ENCODE measurements around the gene ECEL1.
"Not testable (repeated sequence)": the region's sequence is repeated elsewhere in the genome, so short reads cannot be mapped to it uniquely, and the experiment has no call there.

ECEL1 gene

GRCh38 chr2:232441922-232442321, 45.7 kb downstream of the ECEL1 start:
- not testable (repeated sequence) for DNase-seq (ENCODE audit: low read depth)

GRCh38 chr2:232441147-232441651, 46.4 kb downstream of the ECEL1 start:
- no peak for DNase-seq (ENCODE audit: low read depth)

- DNase-seq (ENCODE audit: low read depth): peak; percentile 85
Measured at GRCh38 chr2:232440220-232441018, 47.2 kb downstream of the ECEL1 start.

- DNase-seq (ENCODE audit: low read depth): no peak
Measured at GRCh38 chr2:232439758-232440135, 47.9 kb downstream of the ECEL1 start.

- peak; percentile 36 for DNase-seq (ENCODE audit: low read depth)
Measured at GRCh38 chr2:232438951-232439757, 48.5 kb downstream of the ECEL1 start.

GRCh38 chr2:232438091-232438490, 49.5 kb downstream of the ECEL1 start:
- DNase-seq (ENCODE audit: low read depth): no peak

- no peak for DNase-seq (ENCODE audit: low read depth)
Measured at GRCh38 chr2:232437195-232437571, 50.5 kb downstream of the ECEL1 start.

- DNase-seq (ENCODE audit: low read depth): no peak
Measured at GRCh38 chr2:232436381-232437194, 51.0 kb downstream of the ECEL1 start.

- no peak for DNase-seq (ENCODE audit: low read depth)
Measured at GRCh38 chr2:232435805-232436204, 51.8 kb downstream of the ECEL1 start.

GRCh38 chr2:232435375-232435648, 52.3 kb downstream of the ECEL1 start:
- no peak for DNase-seq (ENCODE audit: low read depth)

- no peak for DNase-seq (ENCODE audit: low read depth)
Measured at GRCh38 chr2:232434563-232435374, 52.9 kb downstream of the ECEL1 start.

GRCh38 chr2:232434091-232434490, 53.5 kb downstream of the ECEL1 start:
- no peak for DNase-seq (ENCODE audit: low read depth)

GRCh38 chr2:232433622-232434021, 54.0 kb downstream of the ECEL1 start:
- not testable (repeated sequence) for DNase-seq (ENCODE audit: low read depth)

GRCh38 chr2:232432598-232433184, 54.9 kb downstream of the ECEL1 start:
- no peak for DNase-seq (ENCODE audit: low read depth)

- no peak for DNase-seq (ENCODE audit: low read depth)
Measured at GRCh38 chr2:232431705-232432590, 55.7 kb downstream of the ECEL1 start.

All from activated T-cell treated with anti-CD3 and anti-CD28 coated beads for 48 hours (primary cell).